Suprapubic skin (tissue), 3 donors: ENCODE data around the gene CAPN3.

Experiments used
- EP300 ChIP-seq: sonication (generic); formaldehyde crosslinking; IDR thresholded peaks from one replicate; pipeline ENCODE4 v1.6.1; 2017; ENCODE audit warnings: antibody characterized with exemption
- POLR2A ChIP-seq, 2 donors: fragments of 450-650 bp; IDR thresholded peaks; one replicate each; pipeline ENCODE4 v1.6.1; 2017; ENCODE audit warnings: antibody characterized with exemption in 2 of 2, mild to moderate bottlenecking in 2 of 2, moderate library complexity in 2 of 2
- TF ChIP-seq, protein P1 (sequence below), 2 donors: fragments of 200-600 bp in 1 of 2; fragments of 450-650 bp in 1 of 2; sonication (generic) in 1 of 2; IDR thresholded peaks; one replicate each; pipeline ENCODE4 v1.5.1; 2016 to 2019; ENCODE audit warnings: antibody characterized with exemption in 2 of 2, mild to moderate bottlenecking in 1 of 2, moderate library complexity in 1 of 2

- TF ChIP-seq, protein P1, sequence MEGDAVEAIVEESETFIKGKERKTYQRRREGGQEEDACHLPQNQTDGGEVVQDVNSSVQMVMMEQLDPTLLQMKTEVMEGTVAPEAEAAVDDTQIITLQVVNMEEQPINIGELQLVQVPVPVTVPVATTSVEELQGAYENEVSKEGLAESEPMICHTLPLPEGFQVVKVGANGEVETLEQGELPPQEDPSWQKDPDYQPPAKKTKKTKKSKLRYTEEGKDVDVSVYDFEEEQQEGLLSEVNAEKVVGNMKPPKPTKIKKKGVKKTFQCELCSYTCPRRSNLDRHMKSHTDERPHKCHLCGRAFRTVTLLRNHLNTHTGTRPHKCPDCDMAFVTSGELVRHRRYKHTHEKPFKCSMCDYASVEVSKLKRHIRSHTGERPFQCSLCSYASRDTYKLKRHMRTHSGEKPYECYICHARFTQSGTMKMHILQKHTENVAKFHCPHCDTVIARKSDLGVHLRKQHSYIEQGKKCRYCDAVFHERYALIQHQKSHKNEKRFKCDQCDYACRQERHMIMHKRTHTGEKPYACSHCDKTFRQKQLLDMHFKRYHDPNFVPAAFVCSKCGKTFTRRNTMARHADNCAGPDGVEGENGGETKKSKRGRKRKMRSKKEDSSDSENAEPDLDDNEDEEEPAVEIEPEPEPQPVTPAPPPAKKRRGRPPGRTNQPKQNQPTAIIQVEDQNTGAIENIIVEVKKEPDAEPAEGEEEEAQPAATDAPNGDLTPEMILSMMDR (IDR thresholded peaks at IDR 0.05), result no peak
- no peak for TF ChIP-seq POLR2A (IDR thresholded peaks at IDR 0.05)
- TF ChIP-seq EP300, result no peak
Observed at GRCh38 chr15:42368096-42368495, 8.8 kb downstream of the CAPN3 start.
